H1 (cell line): Measurements from ENCODE around the gene PFKFB3. TPM values are rescaled to one million over a fixed set of nuclear protein-coding genes. Genes with fewer than 3 reads are reported as not detected.

ENCODE experiments used
- BACH1 ChIP-seq: IDR thresholded peaks from 2 replicates; pipeline ENCODE4 v1.6.1; 2012; ENCODE audit warnings: low read length, improper control_type of control experiment
- CBX5 ChIP-seq: fragments of 300-800, 300-1000 bp; sonication (generic); IDR thresholded peaks from 2 replicates; pipeline ENCODE4 v1.7.1; 2016; ENCODE audit warnings: antibody characterized with exemption, low read length, low read depth
- EP300 ChIP-seq, 2 experiments: IDR thresholded peaks; 1 replicate in 1 of 2; 2 replicates in 1 of 2; pipeline ENCODE4 v1.6.1; 2011 to 2012; ENCODE audit warnings: low read depth in 2 of 2, low read length in 2 of 2, mild to moderate bottlenecking in 2 of 2, borderline replicate concordance in 1 of 2, inconsistent platforms in 1 of 2, moderate library complexity in 1 of 2
- ZNF274 ChIP-seq: IDR thresholded peaks from 2 replicates; pipeline ENCODE4 v1.7.0; 2012; ENCODE audit warnings: low read length, borderline replicate concordance; ENCODE audit errors: extremely low read depth
- polyA plus RNA-seq, 7 experiments: library from polyadenylated mRNA; depleted of rRNA in 3 of 7; stranded (reverse) in 5 of 7; unstranded in 2 of 7; fragments of >200 nt in 5 of 7; fragments of 200-250 nt in 2 of 7; gene quantifications; 1 replicate in 5 of 7; 2 replicates in 1 of 7; 4 replicates in 1 of 7; pipeline versions ENCODE4 v1.2.1 to v1.2.3, GENCODE V29; 2011 to 2013; ENCODE audit warnings: missing spikeins in 2 of 7, mixed read lengths in 2 of 7
- total RNA-seq: library from RNA; stranded (reverse); fragmentation: NEBNext Ultra II Directional; extraction: Animal tissue kit (Norgen Biotek cat#: 25700); gene quantifications from 2 replicates; pipeline ENCODE4 v1.2.1, GENCODE V29; 2021

PFKFB3 gene
- total and polyA plus RNA-seq, 2 of the 8 experiments (the other 6 are each of a cell fraction or from before 2014, with no cell fraction given) = 15.6 to 32.0 TPM

GRCh38 chr10:6175329-6176055 lies 27.2 kb upstream of the PFKFB3 start (continued):
- TF ChIP-seq EP300 (IDR thresholded peaks at IDR 0.05; ENCODE audit: borderline replicate concordance in 1 of 2, low read depth in 2 of 2, low read length in 2 of 2) (no peak), BACH1 (no peak), ZNF274 (no peak), CBX5 (no peak)
